Middle frontal gyrus (tissue), 1 donor: Measurements from ENCODE around the gene LDLRAD3.

ENCODE experiments used
- DNase-seq: peaks from one replicate; pipeline ENCODE4 v3.0.0-alpha.2; 2015; ENCODE audit warnings: low spot score; ENCODE audit errors: extremely low spot score

LDLRAD3 gene

GRCh38 chr11:36071917-36072500 is 128.1 kb downstream of the LDLRAD3 start:
- no peak for DNase-seq

GRCh38 chr11:36073411-36074203 is 129.7 kb downstream of the LDLRAD3 start:
- peak; percentile 23 for DNase-seq

GRCh38 chr11:36074941-36075431 is 131.1 kb downstream of the LDLRAD3 start:
- no peak for DNase-seq

DNA sequence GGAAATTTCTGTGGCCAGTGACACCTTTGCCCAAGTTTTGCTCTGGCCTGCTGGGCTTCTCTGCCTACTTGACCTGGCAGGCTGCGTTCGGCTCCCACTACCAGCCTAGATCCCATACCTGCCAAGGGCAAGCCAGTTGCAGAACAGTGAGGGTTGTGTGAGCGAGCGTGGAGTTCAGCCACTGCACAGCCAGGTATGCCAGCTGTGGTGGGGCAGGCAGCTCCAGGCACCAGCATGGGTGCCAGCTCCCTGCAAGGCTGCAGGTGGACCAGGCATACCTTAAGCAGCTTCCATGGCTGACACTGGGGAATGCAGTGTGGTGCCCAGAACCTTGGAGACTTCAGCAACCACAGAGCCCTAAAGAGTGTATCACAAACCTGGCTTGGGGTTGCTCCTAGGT is 133.5 kb downstream of the LDLRAD3 start:
- no peak for DNase-seq

GRCh38 chr11:36077886-36078685 is 134.2 kb downstream of the LDLRAD3 start:
- no peak for DNase-seq

GRCh38 chr11:36078686-36079055 is 134.8 kb downstream of the LDLRAD3 start:
- DNase-seq: no peak

GRCh38 chr11:36079878-36080675 is 136.2 kb downstream of the LDLRAD3 start:
- no peak for DNase-seq

DNA sequence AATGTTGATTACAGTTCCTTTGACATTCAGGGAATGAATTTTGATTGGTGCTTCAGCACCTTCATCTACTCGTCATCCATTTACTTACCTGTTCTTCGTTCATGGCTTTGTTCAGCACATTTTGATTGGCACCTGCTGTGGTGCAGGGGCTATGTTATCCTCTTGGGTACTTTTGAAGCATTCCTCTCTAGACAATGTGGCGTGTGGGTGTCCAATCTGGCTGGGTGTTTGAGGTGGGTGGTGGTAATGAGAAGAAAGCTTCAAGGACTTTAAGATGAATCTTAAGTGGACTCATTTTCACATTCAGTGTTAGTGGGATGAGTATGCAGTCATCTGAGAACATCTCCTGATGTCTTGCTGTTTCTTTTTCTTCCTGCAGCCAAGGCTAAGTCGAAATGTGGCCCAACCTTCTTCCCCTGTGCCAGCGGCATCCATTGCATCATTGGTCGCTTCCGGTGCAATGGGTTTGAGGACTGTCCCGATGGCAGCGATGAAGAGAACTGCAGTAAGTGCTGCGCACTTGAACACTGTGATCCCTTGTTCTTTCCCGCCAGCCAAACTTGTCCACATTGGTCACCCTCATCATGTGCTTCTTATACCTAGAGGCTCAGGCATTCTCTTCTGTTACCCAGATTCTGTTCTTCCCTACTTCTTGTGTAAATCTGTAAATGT is 137.5 kb downstream of the LDLRAD3 start:
- peak; percentile 42 for DNase-seq

DNA sequence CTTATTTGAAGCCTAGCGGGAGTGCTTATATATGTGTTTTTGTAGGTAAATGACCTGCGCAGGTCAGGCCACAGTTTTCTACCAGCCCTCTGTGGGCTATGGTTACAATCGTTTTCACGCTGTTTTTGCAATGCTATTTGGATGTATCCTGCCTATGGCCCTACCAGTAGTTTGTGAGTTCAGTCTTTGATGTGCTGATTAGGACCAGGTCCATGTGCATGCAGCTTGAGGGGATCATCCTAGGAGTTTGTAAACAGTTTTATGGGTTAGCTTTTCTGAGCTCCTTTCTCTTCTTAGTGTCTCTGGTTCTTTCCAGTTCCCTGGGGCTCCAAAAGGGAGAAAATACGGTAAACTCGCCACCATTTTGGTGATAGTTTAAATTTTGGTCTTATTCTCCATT is 142.5 kb downstream of the LDLRAD3 start:
- no peak for DNase-seq

DNA sequence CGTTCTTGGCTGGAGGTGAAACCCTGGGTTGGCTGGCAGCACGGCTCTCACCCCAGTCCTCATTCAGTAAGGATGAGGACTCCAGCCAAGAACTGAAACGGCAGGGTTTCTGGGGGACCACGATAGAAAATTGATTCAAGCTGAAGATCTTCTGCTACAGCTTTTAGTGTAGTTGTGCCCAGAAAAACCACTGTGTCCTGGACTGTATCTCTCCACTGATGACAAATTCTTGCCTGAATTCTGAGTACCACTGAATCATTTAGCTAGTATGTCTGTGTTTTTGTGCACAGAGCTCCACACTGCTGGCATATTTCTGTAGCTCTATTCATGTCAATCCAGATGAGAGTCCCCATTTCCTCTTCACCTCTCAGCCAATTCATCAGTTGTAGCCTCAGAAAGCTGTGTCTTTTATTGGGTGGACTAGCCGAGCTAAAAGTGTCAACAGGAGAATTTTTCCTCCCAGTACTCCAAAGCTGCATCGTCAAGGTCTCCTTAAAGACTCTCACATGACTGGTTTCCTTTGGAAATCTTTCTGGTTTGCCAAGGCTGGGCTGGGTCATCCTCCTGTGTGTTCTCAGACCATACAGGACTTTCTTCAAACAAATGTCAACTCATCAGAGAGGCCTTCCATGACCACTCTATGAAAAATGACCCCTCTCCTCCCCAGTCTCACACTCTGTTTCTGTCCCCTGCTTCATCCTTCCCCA is 144.6 kb downstream of the LDLRAD3 start:
- no peak for DNase-seq

GRCh38 chr11:36089920-36090319 is 146.1 kb downstream of the LDLRAD3 start:
- DNase-seq: no peak

DNA sequence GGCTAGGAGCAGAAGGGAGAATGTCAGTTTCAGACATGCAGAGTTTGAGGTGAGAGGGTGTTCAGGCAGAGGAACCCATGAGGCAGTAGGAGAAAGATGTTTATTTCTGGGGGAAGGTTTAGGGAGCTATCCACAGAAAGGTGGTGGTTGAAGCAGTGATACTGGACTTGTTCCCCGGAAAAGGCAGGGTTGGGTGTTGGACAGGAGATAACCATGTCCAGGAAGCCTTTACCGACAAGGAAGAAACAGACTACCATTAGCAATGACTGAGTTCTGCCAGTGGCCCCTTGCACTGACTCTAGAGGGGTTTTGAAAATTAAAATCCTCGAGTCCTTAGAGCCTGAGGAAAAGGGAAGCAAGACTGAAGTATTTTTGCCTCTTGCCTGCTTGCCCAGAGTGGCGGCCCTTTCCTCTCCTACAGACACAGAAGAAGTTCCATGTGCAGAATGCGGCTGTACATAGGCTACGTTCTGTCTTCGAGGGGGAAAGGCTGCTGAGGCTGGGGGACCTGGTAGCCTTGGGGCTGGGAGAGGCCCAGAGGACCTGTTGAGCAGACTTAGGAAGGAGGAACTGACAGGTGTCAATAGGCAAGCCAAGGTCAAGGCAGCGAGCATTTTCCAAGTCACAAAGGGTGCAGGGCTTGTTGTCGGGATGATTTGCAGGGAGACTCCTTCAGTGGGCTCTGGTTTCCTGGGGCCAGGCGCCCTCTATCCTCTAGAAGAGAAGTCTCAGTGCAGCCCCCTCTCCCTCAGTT is 146.7 kb downstream of the LDLRAD3 start:
- DNase-seq: no peak

GRCh38 chr11:36091256-36091811 is 147.5 kb downstream of the LDLRAD3 start:
- DNase-seq: no peak

- DNase-seq: no peak
Observed at GRCh38 chr11:36092314-36093030, 148.6 kb downstream of the LDLRAD3 start.

- no peak for DNase-seq
Observed at GRCh38 chr11:36093548-36093947, 149.7 kb downstream of the LDLRAD3 start.

DNA sequence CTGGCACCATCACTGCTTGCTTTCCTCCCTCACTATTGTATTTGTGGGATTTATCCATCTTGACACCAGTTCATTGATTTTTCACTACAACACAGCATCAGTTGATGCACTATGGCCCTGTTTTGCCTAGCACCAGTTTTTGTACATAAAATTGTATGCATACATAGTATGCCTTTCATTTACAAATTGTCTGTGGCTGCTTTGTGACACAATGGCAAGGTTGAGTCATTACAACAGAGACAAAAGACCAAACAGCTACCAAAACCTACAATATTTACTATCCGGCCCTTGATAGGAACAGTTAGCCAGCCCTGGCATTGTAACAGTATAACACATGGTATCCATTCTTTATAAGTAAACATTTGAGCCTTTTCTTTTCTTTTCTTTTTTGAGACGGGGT is 150.3 kb downstream of the LDLRAD3 start:
- no peak for DNase-seq

- no peak for DNase-seq
Observed at GRCh38 chr11:36095716-36096115, 151.9 kb downstream of the LDLRAD3 start.

DNA sequence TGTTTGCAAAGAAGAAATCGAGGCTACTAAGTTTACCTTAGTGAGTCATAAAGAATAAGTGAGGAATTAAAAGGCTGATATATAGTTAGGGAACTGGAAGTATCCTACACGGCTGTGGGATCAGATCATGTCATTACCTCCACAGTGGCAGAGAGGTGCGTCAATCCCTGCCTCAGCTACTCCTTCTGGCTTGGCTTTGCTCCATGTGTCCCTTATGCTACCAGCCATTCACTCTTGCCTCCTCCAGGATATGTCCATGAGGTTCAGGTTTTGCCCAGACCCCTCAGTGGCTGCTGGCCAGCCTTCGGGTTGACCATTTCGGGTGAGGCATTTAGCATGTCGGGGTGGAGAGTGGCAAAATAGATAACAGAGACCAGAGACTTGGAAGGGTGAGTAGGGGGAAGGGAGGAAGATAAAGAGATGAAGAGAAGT is 153.4 kb downstream of the LDLRAD3 start:
- no peak for DNase-seq
